MM.1S (cell line): ENCODE results near the gene VAV2.

Source experiments
- EZH2 ChIP-seq: fragments of 300-600 bp; sonication (generic); optimal IDR thresholded peaks from 2 replicates; pipeline ENCODE3; 2017; ENCODE audit warnings: low read depth, mild to moderate bottlenecking, antibody characterized with exemption, low read length, mixed read lengths
- EZH2phosphoT487 ChIP-seq: fragments of 300-600 bp; sonication (generic); IDR thresholded peaks from 2 replicates; pipeline ENCODE4 v1.6.1; 2018; ENCODE audit warnings: antibody characterized with exemption, low read length
- TF ChIP-seq, protein P1 (sequence below): fragments of 300-600 bp; sonication (generic); IDR thresholded peaks from 2 replicates; pipeline ENCODE4 v1.5.1; 2016; ENCODE audit warnings: antibody characterized with exemption, low read length, mixed read lengths

DNA sequence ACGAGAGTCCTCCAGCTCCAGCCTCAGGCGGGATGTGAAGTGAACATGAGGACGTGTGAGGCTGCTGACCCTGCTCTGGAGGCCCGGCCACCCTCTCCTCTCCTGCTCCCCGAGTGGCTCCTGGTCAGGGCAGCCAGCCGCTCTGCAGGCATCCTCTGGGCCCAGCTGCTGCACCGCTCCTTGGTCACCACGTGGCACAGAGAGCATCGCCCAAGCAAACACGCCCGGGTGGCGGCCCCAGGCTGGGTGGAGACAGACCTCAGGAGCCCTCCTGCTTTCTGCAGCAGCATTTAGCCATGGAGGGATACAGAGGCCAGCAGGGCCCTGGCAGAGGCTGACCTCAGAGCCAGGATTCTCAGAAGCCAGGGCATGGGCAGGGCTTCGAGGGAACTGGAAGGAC lies 184.3 kb downstream of the VAV2 start:
- TF ChIP-seq, protein P1, sequence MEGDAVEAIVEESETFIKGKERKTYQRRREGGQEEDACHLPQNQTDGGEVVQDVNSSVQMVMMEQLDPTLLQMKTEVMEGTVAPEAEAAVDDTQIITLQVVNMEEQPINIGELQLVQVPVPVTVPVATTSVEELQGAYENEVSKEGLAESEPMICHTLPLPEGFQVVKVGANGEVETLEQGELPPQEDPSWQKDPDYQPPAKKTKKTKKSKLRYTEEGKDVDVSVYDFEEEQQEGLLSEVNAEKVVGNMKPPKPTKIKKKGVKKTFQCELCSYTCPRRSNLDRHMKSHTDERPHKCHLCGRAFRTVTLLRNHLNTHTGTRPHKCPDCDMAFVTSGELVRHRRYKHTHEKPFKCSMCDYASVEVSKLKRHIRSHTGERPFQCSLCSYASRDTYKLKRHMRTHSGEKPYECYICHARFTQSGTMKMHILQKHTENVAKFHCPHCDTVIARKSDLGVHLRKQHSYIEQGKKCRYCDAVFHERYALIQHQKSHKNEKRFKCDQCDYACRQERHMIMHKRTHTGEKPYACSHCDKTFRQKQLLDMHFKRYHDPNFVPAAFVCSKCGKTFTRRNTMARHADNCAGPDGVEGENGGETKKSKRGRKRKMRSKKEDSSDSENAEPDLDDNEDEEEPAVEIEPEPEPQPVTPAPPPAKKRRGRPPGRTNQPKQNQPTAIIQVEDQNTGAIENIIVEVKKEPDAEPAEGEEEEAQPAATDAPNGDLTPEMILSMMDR, result no peak
- TF ChIP-seq EZH2phosphoT487, result no peak
- TF ChIP-seq EZH2, result no peak
